Body of pancreas (tissue), 4 donors: ENCODE results near the gene GOLGA6D. TPM values are rescaled to one million over a fixed set of nuclear protein-coding genes. Genes with fewer than 3 reads are reported as not detected.
A peak's percentile ranks its signal among the peaks of the same experiment; 100 is the strongest.

Experiments used
- ATAC-seq: fragments of 150-250 bp; one replicate; pipeline ENCODE4 v1.9.1; 2016
- DNase-seq, 4 donors: peaks; one replicate each; pipeline ENCODE4 v3.0.0-alpha.2; 2019
- H3K27ac ChIP-seq, 4 donors: fragments of 200-600 bp; sonication (generic); 1 replicate in 3 of 4; 2 replicates in 1 of 4; pipeline versions ENCODE4 v1.5.1 to v1.6.1; 2016 to 2019; ENCODE audit warnings: mild to moderate bottlenecking in 1 of 4, mixed read lengths in 1 of 4, moderate library complexity in 1 of 4
- H3K27me3 ChIP-seq, 2 donors: fragments of 200-600 bp; sonication (generic); one replicate each; pipeline ENCODE4 v1.6.0; 2016; ENCODE audit warnings: mild to moderate bottlenecking in 1 of 2
- H3K36me3 ChIP-seq, 2 donors: fragments of 200-600 bp; sonication (generic); replicated peaks in 1 of 2; 2 replicates each; pipeline ENCODE4 v1.5.1; 2016; ENCODE audit warnings: low read depth in 2 of 2; ENCODE audit not compliant: insufficient read depth in 1 of 2
- H3K4me1 ChIP-seq: fragments of 200-600 bp; sonication (generic); one replicate; pipeline ENCODE4 v1.6.0; 2016
- H3K4me3 ChIP-seq, 2 donors: fragments of 200-600 bp; sonication (generic); 1 replicate in 1 of 2; 2 replicates in 1 of 2; pipeline ENCODE4 v1.5.1; 2016 to 2019
- H3K9me3 ChIP-seq, 3 donors: fragments of 200-600 bp; sonication (generic); 1 replicate in 2 of 3; 2 replicates in 1 of 3; pipeline ENCODE4 v1.5.1; 2016
- CTCF ChIP-seq, 7 experiments: fragments of 450-650 bp in 4 of 7; fragments of 200-600 bp in 3 of 7; sonication (generic) in 3 of 7; IDR thresholded peaks; one replicate each; pipeline ENCODE4 v1.5.1; 2016 to 2019; ENCODE audit warnings: antibody characterized with exemption in 7 of 7
- POLR2A ChIP-seq, 3 donors: fragments of 450-650 bp; IDR thresholded peaks; one replicate each; pipeline ENCODE4 v1.6.1; 2016; ENCODE audit warnings: antibody characterized with exemption in 3 of 3, mild to moderate bottlenecking in 2 of 3
- WGBS, 2 donors: methylation state at CpG; one replicate each; pipeline ENCODE4 v1.1.5; 2017; 5-methylcytosine and 5-hydroxymethylcytosine counted together
- intact Hi-C: fragments of 100-400 bp; cut with DNase I; formaldehyde crosslinking; loops from one replicate; pipeline ENCODE4 v1.15.1; 2023
- total RNA-seq, 2 donors: library from RNA; depleted of rRNA; stranded (reverse); fragments of >200 nt; gene quantifications; one replicate each; pipeline ENCODE4 v1.1.0, GENCODE V29; 2016

GOLGA6D gene
- total RNA-seq, 2 donors from 2014 or later, result not detected

DNA sequence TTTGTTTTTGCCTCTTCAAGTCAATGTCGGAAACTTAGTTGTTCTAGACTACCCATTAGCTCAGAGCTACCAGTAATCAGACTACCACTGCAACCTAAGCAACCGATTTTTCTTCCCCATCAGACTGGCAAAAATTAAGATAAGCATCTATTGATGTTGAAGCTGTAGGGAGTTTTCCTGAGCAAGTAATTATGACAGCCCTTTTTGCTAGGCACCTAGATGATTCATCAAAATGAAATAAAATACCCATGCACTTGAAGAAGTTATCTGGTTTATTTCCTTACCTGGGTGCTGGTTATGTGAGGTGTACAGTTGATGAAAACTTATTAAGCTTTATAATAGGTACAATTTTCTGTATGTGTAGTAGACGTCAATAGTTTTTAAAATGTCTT, 52.7 kb downstream of the GOLGA6D start:
- H3K36me3 ChIP-seq, result peaks cover 0 to 2% of the 10 kb centered on the region in 2 donors
- peak overlapping the region; percentile 78 to 96 for H3K4me3 ChIP-seq
- peaks cover 18% of the 10 kb centered on the region for H3K4me1 ChIP-seq
- intact Hi-C loops, result no loop called here
- peak overlapping the region in 3 of 4 donors; percentile 1 to 64 (median 60) for H3K27ac ChIP-seq
- ATAC-seq (no peak), DNase-seq (no peak)
- WGBS, 2 donors, result 26 to 36% methylated on average over 3 of the region's 3 CpGs
- no peaks in the 10 kb centered on the region for H3K27me3 ChIP-seq
- no peak for TF ChIP-seq POLR2A (IDR thresholded peaks at IDR 0.05)
- TF ChIP-seq CTCF (IDR thresholded peaks at IDR 0.05), result no peak
- no peaks in the 10 kb centered on the region for H3K9me3 ChIP-seq

- 0% methylated on average over 20 to 42 of the region's 42 CpGs for WGBS, 2 donors
- intact Hi-C loops, result no loop called here
- no peaks in the 10 kb centered on the region for H3K27me3 ChIP-seq
- H3K36me3 ChIP-seq, result peaks cover 0 to 2% of the 10 kb centered on the region in 2 donors
- peaks cover 18% of the 10 kb centered on the region for H3K4me1 ChIP-seq
- peak within 1 kb of the TSS; percentile 78 to 96 for H3K4me3 ChIP-seq
- ATAC-seq (peak; percentile 97), DNase-seq (peak; percentile 97 to 99 (median 98))
- H3K27ac ChIP-seq, result peak within 1 kb of the TSS in 3 of 4 donors; percentile 41 to 64 (median 60)
- H3K9me3 ChIP-seq, result no peaks in the 10 kb centered on the region
- TF ChIP-seq POLR2A (IDR thresholded peaks at IDR 0.05) (peak; percentile 18 to 57 (median 32)), CTCF (IDR thresholded peaks at IDR 0.05) (no peak)
Measured at GRCh38 chr15:75335705-75336355, 53.2 kb downstream of the GOLGA6D start, which contains the start of gene COMMD4. Gene COMMD4, plus strand, starts transcription at chr15:75336063. Its CDS starts 27 bp downstream, at chr15:75336090.

DNA sequence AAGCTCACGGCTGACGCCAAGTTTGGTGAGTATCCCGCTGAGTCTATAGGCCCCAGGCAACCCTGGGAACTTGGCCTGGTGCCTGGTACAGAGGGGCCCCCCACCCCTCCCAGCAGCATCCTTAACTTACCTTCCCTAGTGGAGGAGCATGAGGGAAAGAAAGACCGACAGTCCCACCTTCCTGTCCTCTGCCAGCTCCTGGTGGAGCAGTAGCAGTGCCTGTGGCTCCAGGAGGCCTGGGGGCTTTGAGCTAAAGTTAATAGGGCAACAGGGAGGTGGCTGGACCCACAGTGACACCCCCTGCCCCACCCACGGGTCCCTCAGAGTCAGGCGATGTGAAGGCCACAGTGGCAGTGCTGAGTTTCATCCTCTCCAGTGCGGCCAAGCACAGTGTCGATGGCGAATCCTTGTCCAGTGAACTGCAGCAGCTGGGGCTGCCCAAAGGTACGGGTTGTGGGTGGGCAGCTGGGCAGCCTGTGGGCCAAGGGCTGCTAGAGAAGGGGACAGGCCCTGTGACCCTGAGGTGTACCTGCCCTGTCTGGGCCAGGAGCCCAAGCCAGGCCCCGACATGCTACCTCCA, 56.1 kb downstream of the GOLGA6D start:
- H3K4me3 ChIP-seq, result no peak overlapping the region
- H3K27me3 ChIP-seq, result no peaks in the 10 kb centered on the region
- peaks cover 18% of the 10 kb centered on the region for H3K4me1 ChIP-seq
- peaks cover 0 to 2% of the 10 kb centered on the region in 2 donors for H3K36me3 ChIP-seq
- 89 to 94% methylated on average over 6 to 11 of the region's 11 CpGs for WGBS, 2 donors
- no peak overlapping the region for H3K27ac ChIP-seq
- intact Hi-C loops, result no loop called here
- DNase-seq, result no peak
- ATAC-seq, result no peak
- no peaks in the 10 kb centered on the region for H3K9me3 ChIP-seq
- TF ChIP-seq POLR2A (IDR thresholded peaks at IDR 0.05) (no peak), CTCF (IDR thresholded peaks at IDR 0.05) (no peak)

DNA sequence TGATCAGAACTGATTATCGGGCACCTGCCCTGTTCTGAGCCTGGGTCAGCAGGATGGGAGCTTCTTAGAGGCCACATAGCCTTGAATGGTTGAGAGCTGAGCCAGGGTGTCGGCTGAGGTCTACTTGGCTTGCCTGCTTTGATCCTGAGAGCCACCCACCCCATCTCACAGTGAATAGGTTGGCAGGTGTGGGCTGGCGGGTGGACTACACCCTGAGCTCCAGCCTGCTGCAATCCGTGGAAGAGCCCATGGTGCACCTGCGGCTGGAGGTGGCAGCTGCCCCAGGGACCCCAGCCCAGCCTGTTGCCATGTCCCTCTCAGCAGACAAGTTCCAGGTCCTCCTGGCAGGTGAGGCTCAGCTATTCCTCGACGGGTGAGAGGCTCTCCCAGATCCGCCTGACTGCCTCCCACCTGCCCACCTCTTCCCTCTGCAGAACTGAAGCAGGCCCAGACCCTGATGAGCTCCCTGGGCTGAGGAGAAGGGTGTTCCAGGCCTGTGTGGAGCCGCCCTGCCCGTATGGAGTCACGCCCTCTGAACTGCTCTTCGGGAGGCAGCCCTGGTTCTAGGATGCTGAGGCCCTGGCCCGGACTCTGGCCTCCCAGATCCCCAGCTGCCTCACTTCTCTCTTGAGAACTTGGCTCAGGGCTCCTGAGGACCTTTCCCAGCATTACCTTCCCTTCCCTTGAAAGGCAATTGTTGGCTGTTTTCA, 57.1 kb downstream of the GOLGA6D start:
- Histone ChIP-seq H3K4me1 (peaks cover 18% of the 10 kb centered on the region), H3K36me3 (peaks cover 0 to 2% of the 10 kb centered on the region in 2 donors), H3K27me3 (no peaks in the 10 kb centered on the region), H3K4me3 (no peak overlapping the region), H3K9me3 (no peaks in the 10 kb centered on the region), H3K27ac (no peak overlapping the region)
- DNase-seq (no peak), ATAC-seq (no peak)
- 89 to 92% methylated on average over 7 to 13 of the region's 13 CpGs for WGBS, 2 donors
- intact Hi-C loops, result no loop called here
- TF ChIP-seq CTCF (IDR thresholded peaks at IDR 0.05) (no peak), POLR2A (IDR thresholded peaks at IDR 0.05) (no peak)
